AG04449 (cell line): ENCODE measurements around the gene YY1.
"Not testable (repeated sequence)": the region's sequence is repeated elsewhere in the genome, so short reads cannot be mapped to it uniquely, and the experiment has no call there.

Experiments used
- CTCF ChIA-PET: fragments of 350-600 bp; formaldehyde crosslinking; extraction: SDS; loops from one replicate; lab custom pipeline; 2021; ENCODE audit warnings: antibody characterized with exemption; lab: Yijun Ruan, JAX
- POLR2A ChIA-PET: fragments of 400-600, 350-600 bp; formaldehyde crosslinking; extraction: SDS; loops from one replicate; lab custom pipeline; 2020; ENCODE audit warnings: antibody characterized with exemption, inconsistent platforms; lab: Yijun Ruan, JAX
- DNase-seq: peaks from one replicate; pipeline ENCODE4 v3.0.0-alpha.2; 2010; ENCODE audit warnings: low read depth, low spot score
- H3K4me3 ChIP-seq: 2 replicates; pipeline ENCODE4 v1.5.1; 2011; ENCODE audit warnings: low read depth, mild to moderate bottlenecking, control low read depth, low read length
- TF ChIP-seq, protein P1 (sequence below): IDR thresholded peaks from one replicate; pipeline ENCODE4 v1.5.1; 2011; ENCODE audit warnings: mild to moderate bottlenecking, moderate library complexity, low read length, control low read depth, inconsistent platforms; ENCODE audit not compliant: insufficient read depth; ENCODE audit errors: missing control alignments

YY1 gene

DNA sequence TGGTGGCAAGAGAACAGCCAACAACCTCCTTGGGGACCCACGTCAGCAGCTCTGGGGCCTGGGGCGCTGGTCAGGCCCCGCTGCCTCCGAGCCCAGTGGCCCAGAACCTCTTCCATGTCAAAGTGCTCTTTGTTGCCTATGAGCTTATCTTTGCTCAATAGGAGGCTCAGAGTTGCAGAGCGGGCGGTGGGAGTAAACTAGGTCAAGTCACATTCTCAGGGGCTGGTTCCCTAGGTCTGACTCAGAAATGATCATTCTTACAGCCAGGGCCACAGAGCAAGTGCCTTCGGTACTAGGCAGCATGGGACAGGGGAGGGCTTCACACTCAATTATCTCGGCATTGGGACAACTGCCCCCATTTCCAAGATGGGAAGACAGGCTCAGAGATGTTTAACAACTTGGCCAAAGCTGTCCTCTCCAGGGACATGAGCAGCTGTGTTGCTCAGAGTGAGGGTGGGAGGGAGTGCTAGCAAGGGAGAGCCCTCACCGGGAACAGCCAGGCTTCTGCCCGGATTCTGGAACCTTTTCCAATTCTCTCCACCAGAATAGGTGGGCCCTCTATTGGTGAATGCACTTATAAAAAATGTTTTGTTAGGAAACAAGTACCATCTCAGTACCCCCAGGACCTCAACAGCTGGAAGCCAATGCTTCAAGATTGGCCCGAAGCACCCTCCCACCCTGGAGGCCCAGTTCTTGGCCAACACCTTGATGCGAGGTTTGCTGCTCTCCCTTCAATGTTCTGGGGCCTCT, 55.4 kb downstream of the YY1 start:
- ChIA-PET POLR2A (interaction anchor here (0.6 kb wide), 1 partner anchor 352 kb away, joined by 3 read pairs; no protein-coding TSS in a partner anchor), CTCF (interaction anchor here (0.9 to 14.1 kb wide), 4 partner anchors 9 to 1333 kb away, joined by 3 to 141 read pairs (median 14); no protein-coding TSS in a partner anchor)
- TF ChIP-seq, protein P1, sequence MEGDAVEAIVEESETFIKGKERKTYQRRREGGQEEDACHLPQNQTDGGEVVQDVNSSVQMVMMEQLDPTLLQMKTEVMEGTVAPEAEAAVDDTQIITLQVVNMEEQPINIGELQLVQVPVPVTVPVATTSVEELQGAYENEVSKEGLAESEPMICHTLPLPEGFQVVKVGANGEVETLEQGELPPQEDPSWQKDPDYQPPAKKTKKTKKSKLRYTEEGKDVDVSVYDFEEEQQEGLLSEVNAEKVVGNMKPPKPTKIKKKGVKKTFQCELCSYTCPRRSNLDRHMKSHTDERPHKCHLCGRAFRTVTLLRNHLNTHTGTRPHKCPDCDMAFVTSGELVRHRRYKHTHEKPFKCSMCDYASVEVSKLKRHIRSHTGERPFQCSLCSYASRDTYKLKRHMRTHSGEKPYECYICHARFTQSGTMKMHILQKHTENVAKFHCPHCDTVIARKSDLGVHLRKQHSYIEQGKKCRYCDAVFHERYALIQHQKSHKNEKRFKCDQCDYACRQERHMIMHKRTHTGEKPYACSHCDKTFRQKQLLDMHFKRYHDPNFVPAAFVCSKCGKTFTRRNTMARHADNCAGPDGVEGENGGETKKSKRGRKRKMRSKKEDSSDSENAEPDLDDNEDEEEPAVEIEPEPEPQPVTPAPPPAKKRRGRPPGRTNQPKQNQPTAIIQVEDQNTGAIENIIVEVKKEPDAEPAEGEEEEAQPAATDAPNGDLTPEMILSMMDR, result no peak
- DNase-seq, result no peak
- no peak overlapping the region for H3K4me3 ChIP-seq

DNA sequence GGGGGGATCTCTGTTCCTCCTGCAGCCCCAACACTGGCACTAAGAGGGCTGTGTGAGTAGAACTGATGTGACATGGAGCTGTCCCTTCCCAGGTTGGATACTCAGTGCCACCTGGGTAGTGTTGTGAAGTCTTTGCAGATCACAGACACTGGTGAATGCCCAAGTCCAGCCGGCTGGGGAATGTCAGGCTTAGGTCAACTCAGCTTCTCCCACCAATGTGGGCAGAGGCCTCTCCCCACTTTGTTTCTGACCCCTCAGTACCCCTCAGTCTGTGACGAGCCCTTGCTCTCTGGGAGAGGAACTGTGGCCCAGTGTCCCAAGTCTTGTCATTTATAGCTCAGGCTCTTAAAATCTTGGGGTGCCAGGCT, 56.0 kb downstream of the YY1 start:
- TF ChIP-seq, protein P1, result no peak
- POLR2A ChIA-PET, result interaction anchor here (0.6 kb wide), 1 partner anchor 353 kb away, joined by 3 read pairs; no protein-coding TSS in a partner anchor
- CTCF ChIA-PET, result interaction anchor here (0.9 to 14.1 kb wide), 4 partner anchors 8 to 1333 kb away, joined by 3 to 141 read pairs (median 14); no protein-coding TSS in a partner anchor
- DNase-seq, result no peak
- no peak overlapping the region for H3K4me3 ChIP-seq

DNA sequence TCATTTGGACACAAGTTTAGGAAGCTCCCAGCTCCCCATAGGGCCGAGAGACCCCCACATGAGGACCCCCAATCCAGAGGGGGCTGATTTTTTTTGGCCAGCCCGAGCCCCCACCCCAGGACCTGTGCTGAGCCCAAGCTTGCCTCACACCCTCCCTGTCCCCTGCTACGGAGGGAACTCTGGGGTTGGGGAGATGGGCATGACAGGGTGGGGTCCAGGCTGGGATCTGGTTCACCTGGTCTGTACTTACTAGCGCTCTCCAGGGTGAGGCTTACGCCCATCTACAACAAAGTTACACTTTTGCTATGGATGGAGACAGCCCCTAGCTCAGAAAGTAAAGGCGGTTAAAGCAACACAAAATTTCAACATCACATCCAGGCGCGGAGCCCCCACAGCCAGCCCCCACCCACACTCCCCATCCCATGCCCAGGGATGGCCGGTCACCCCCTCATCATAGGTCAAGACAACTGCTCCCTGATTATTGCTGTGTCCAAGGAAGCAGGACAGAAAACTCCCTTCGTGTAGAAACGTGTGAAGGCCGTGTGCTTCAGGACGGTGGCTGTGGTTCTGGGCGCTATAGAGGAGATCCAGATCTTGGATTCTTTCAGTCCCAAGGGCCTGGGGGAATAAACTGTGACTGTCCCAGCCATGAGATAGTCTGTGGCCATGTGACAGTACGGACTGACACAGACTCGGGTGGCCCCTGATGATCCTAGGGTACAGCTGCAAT, 56.6 kb downstream of the YY1 start:
- no peak for DNase-seq
- POLR2A ChIA-PET, result no interaction called here
- TF ChIP-seq, protein P1, result no peak
- H3K4me3 ChIP-seq, result no peak overlapping the region
- CTCF ChIA-PET, result interaction anchor here (0.9 to 14.1 kb wide), 5 partner anchors 8 to 1332 kb away, joined by 3 to 141 read pairs (median 6); no protein-coding TSS in a partner anchor

DNA sequence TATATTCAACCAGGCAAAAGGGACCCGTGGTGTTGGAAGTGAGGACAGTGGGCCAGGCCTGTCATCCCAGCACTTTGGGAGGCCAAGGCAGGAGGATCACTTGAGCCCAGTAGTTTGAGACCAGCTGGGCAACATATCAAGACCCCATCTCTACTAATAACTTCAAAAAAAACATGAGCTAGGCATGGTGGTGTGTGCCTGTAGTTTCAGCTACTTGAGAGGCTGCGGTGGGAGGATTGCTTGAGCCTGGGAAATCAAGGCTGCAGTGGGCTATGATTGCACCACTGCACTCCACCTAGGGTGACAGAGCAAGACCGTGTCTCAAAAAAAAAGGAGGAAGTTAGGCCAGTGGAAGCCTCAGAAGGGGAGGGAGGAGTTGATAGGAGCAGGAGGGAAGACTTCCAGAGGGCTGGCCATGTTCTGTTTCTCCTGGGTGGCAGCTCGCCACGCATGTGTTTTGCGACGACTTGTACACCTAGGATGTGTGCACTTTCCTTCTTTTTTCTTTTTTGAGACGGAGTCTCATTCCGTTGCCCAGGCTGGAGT, 57.2 kb downstream of the YY1 start:
- CTCF ChIA-PET, result interaction anchor here (1.7 to 14.1 kb wide), 2 partner anchors 9 to 12 kb away, joined by 6 to 141 read pairs; no protein-coding TSS in a partner anchor
- H3K4me3 ChIP-seq, result no peak overlapping the region
- TF ChIP-seq, protein P1, result no peak
- POLR2A ChIA-PET, result interaction anchor here (1.0 kb wide), 1 partner anchor 10 kb away, joined by 3 read pairs; the partner anchor contains the start of gene SLC25A29
- no peak for DNase-seq

DNA sequence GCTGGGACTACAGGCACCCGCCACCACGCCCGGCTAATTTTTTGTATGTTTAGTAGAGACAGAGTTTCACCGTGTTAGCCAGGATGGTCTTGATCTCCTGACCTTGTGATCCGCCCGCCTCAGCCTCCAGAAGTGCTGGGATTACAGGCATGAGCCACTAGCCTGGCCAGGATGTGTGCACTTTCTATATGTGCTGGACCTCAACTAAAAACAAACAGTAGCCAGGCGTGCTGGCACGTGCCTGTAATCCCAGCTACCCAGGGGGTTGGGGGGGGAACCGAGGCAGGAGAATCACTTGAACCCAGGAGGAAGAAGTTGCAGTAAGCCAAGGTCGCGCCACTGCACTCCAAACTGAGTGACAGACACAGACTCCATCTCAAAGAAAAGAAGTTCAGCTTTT, 57.8 kb downstream of the YY1 start:
- ChIA-PET POLR2A (interaction anchor here (1.0 kb wide), 1 partner anchor 9 kb away, joined by 3 read pairs; the partner anchor contains the start of gene SLC25A29), CTCF (interaction anchor here (1.3 to 14.1 kb wide), 3 partner anchors 8 to 18 kb away, joined by 5 to 141 read pairs (median 6); no protein-coding TSS in a partner anchor)
- H3K4me3 ChIP-seq, DNase-seq: not testable (repeated sequence)
